Measurements from ENCODE around the gene TSPOAP1.

DNA sequence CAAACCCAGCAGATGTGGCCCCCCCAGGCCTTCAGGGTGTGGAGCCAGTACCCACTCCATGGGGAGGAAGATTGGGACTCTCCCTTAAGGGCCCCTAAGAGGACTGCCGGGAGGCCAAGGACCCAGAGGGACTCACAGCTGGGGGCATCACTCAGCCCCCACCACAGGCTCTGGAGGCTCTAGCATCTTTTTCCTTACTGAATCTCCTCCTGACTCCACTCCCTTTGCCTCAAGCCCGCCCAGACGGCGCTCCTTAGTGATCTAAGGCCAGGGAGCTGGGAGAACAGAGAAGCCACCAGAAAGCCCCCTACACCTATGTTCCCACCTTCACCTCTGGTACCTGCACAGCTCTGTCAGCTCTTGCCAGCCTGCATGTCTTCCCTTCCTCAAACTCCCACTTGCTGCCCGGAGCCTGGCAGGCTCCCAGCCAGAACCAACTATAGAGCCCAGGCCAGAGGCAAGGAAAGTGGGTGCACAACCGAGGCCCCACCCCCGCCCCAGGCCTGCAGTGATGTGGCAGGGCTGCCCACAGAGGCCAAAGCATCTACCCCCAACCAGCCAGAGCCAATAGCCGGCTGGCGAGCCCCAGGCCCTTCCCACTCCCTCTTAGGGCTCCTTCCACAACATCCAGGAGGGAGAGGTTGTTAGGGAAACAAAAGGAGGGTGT is 25.5 kb downstream of the TSPOAP1 start:
- TF ChIP-seq POLR2A (IDR thresholded peaks at IDR 0.05; ENCODE audit: low read depth, low read length) (no peak), POLR2AphosphoS5 (IDR thresholded peaks at IDR 0.05; ENCODE audit: low read depth, low read length) (no peak)

Data from GM12892 (cell line).